ENCODE data around the gene C11orf58.

DNA sequence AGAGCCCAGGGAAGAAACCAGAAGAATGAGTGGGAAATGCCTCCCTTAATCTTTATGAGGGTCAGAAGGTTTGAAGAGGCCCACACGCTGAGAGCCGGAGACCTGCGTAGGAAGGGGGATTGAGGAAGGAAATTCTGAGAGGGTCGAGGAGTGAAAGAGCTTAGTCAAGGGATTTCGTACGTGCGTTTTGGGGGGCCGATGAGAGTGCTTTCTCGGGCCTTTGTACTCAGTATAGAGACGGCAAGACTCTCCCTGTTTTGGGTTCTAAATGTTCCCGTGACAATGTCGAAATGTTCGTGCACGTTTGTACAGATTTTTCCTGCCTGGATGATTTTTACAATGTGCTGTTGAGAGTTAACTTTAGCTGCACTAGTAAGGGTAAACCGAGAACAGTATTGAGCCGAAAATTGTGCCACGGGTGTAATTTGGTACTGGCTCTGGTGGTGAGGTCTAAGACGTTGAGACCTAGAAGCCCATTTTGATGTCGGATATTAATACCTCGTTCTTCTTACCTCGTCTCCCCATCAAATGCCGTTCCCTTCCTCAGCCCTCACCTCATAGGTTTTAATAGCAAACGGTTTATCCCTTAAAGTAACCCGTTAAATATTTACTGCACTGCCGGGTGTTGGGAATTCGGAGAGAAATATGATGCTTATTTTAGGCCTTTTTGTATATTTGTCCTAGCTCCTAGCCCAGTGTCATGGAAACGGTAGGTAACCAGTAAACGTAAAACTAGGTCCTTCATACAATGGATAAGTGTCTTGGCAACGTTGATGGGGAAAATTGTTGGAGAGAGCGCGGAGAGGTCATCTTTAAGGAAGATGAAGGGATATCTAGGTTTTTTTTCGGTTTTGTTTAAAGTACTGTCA, 734 bp downstream of the C11orf58 start:
- TF ChIP-seq, protein P1, sequence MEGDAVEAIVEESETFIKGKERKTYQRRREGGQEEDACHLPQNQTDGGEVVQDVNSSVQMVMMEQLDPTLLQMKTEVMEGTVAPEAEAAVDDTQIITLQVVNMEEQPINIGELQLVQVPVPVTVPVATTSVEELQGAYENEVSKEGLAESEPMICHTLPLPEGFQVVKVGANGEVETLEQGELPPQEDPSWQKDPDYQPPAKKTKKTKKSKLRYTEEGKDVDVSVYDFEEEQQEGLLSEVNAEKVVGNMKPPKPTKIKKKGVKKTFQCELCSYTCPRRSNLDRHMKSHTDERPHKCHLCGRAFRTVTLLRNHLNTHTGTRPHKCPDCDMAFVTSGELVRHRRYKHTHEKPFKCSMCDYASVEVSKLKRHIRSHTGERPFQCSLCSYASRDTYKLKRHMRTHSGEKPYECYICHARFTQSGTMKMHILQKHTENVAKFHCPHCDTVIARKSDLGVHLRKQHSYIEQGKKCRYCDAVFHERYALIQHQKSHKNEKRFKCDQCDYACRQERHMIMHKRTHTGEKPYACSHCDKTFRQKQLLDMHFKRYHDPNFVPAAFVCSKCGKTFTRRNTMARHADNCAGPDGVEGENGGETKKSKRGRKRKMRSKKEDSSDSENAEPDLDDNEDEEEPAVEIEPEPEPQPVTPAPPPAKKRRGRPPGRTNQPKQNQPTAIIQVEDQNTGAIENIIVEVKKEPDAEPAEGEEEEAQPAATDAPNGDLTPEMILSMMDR (IDR thresholded peaks at IDR 0.05; ENCODE audit: poor library complexity): no peak
- no peak for TF ChIP-seq EZH2 (IDR thresholded peaks at IDR 0.05; ENCODE audit: borderline replicate concordance)
- TF ChIP-seq EZH2phosphoT487 (IDR thresholded peaks at IDR 0.05; ENCODE audit: low read depth, severe bottlenecking, unreplicated experiment): no peak

Measured in hepatocyte (in vitro differentiated cells).